Natural killer cell (primary cell): ENCODE results near the gene ZBTB44. TPM values are rescaled to one million over a fixed set of nuclear protein-coding genes. Genes with fewer than 3 reads are reported as not detected.

Experiments used
- ATAC-seq, 3 donors: fragments of 150-1000 bp in 2 of 3; fragments of 200-7000 bp in 1 of 3; cut with Tn5 transposase; 1 replicate in 1 of 3; 2 replicates in 2 of 3; pipeline ENCODE4 v1.10.0; 2021; ENCODE audit warnings: mild to moderate bottlenecking in 2 of 3, moderate library complexity in 2 of 3
- DNase-seq, 2 donors: peaks; one replicate each; pipeline versions ENCODE4 v3.0.0 to v3.0.0-alpha.2; 2013 to 2021; ENCODE audit warnings: mixed read lengths in 1 of 2
- H3K27ac ChIP-seq: one replicate; pipeline ENCODE4 v1.5.1; 2013; ENCODE audit warnings: mild to moderate bottlenecking, low read length
- H3K27me3 ChIP-seq: one replicate; pipeline ENCODE4 v1.6.1; 2013; ENCODE audit warnings: low read length; ENCODE audit not compliant: control insufficient read depth, insufficient read depth
- H3K36me3 ChIP-seq: one replicate; pipeline ENCODE4 v1.6.1; 2013; ENCODE audit warnings: low read length; ENCODE audit not compliant: control insufficient read depth, insufficient read depth
- H3K4me1 ChIP-seq: one replicate; pipeline ENCODE4 v1.6.1; 2013; ENCODE audit warnings: low read length; ENCODE audit not compliant: control insufficient read depth, insufficient read depth
- H3K4me3 ChIP-seq: one replicate; pipeline ENCODE4 v1.5.1; 2013; ENCODE audit warnings: low read length
- H3K9me3 ChIP-seq: one replicate; pipeline ENCODE4 v1.6.1; 2013; ENCODE audit warnings: low read length; ENCODE audit not compliant: control insufficient read depth, insufficient read depth
- H3K27ac Mint-ChIP-seq, 2 donors: one replicate each; pipeline ENCODE4 v1.8.0; 2022; ENCODE audit warnings: mild to moderate bottlenecking in 2 of 2, mixed read lengths in 2 of 2, moderate library complexity in 1 of 2
- H3K27me3 Mint-ChIP-seq, 2 donors: one replicate each; pipeline ENCODE4 v1.8.0; 2022; ENCODE audit warnings: low read depth in 2 of 2, mixed read lengths in 2 of 2
- H3K36me3 Mint-ChIP-seq: one replicate; pipeline ENCODE4 v1.8.0; 2022; ENCODE audit warnings: mixed read lengths
- H3K4me1 Mint-ChIP-seq, 2 donors: one replicate each; pipeline ENCODE4 v1.8.0; 2022; ENCODE audit warnings: mixed read lengths in 2 of 2
- H3K4me3 Mint-ChIP-seq: one replicate; pipeline ENCODE4 v1.8.0; 2022; ENCODE audit warnings: mild to moderate bottlenecking, moderate library complexity, mixed read lengths
- H3K9me3 Mint-ChIP-seq, 2 donors: one replicate each; pipeline ENCODE4 v1.8.0; 2022; ENCODE audit warnings: mixed read lengths in 2 of 2
- WGBS: methylation state at CpG from one replicate; pipeline ENCODE4 v1.1.7; 2013; ENCODE audit warnings: missing lambda C conversion rate; ENCODE audit not compliant: insufficient coverage; 5-methylcytosine and 5-hydroxymethylcytosine counted together
- intact Hi-C: fragments of 100-400 bp; cut with micrococcal nuclease; formaldehyde crosslinking; loops from one replicate; pipeline ENCODE4 v1.14.2; 2022
- total RNA-seq, 4 donors: library from RNA; stranded (reverse); fragments of 120-200 nt in 1 of 4; gene quantifications; one replicate each; pipeline versions ENCODE4 v1.2.3 to v1.2.4, GENCODE V29; 2013 to 2022
- TF ChIP-seq, protein P1 (sequence below): fragments of 200-600 bp; IDR thresholded peaks from one replicate; pipeline ENCODE4 v1.8.0; 2022; ENCODE audit warnings: antibody characterized with exemption

The ZBTB44 gene
- total RNA-seq, 3 donors from 2014 or later (not counting 1 experiment from before 2014, with no cell fraction given), result 103 to 131 (median 105) TPM

- H3K9me3 Mint-ChIP-seq, result no peaks in the 10 kb centered on the region
- no peaks in the 10 kb centered on the region for H3K4me1 ChIP-seq
- intact Hi-C loops, result no loop called here
- H3K36me3 Mint-ChIP-seq, result no peaks in the 10 kb centered on the region
- H3K4me3 ChIP-seq, result no peak overlapping the region
- H3K9me3 ChIP-seq, result no peaks in the 10 kb centered on the region
- no peaks in the 10 kb centered on the region for H3K27me3 ChIP-seq
- H3K27me3 Mint-ChIP-seq, result peaks cover 0 to 13% of the 10 kb centered on the region in 2 donors
- DNase-seq (no peak), ATAC-seq (no peak)
- no peak overlapping the region for H3K4me3 Mint-ChIP-seq
- 92% methylated on average over 14 of the region's 14 CpGs for WGBS
- H3K27ac ChIP-seq, result no peak overlapping the region
- H3K4me1 Mint-ChIP-seq, result no peaks in the 10 kb centered on the region
- no peak overlapping the region for H3K27ac Mint-ChIP-seq
- H3K36me3 ChIP-seq, result no peaks in the 10 kb centered on the region
- TF ChIP-seq, protein P1, sequence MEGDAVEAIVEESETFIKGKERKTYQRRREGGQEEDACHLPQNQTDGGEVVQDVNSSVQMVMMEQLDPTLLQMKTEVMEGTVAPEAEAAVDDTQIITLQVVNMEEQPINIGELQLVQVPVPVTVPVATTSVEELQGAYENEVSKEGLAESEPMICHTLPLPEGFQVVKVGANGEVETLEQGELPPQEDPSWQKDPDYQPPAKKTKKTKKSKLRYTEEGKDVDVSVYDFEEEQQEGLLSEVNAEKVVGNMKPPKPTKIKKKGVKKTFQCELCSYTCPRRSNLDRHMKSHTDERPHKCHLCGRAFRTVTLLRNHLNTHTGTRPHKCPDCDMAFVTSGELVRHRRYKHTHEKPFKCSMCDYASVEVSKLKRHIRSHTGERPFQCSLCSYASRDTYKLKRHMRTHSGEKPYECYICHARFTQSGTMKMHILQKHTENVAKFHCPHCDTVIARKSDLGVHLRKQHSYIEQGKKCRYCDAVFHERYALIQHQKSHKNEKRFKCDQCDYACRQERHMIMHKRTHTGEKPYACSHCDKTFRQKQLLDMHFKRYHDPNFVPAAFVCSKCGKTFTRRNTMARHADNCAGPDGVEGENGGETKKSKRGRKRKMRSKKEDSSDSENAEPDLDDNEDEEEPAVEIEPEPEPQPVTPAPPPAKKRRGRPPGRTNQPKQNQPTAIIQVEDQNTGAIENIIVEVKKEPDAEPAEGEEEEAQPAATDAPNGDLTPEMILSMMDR, result no peak
Observed at GRCh38 chr11:130188047-130188446, 126.7 kb downstream of the ZBTB44 start.

GRCh38 chr11:130187096-130187495 is 127.6 kb downstream of the ZBTB44 start:
- TF ChIP-seq, protein P1, result no peak
- no peak for ATAC-seq
- H3K27me3 Mint-ChIP-seq, result peaks cover 0 to 13% of the 10 kb centered on the region in 2 donors
- DNase-seq, result no peak
- H3K4me3 Mint-ChIP-seq, result no peak overlapping the region
- 89% methylated on average over 13 of the region's 13 CpGs for WGBS
- H3K27ac ChIP-seq, result no peak overlapping the region
- no peaks in the 10 kb centered on the region for H3K4me1 ChIP-seq
- no peaks in the 10 kb centered on the region for H3K9me3 Mint-ChIP-seq
- no peaks in the 10 kb centered on the region for H3K9me3 ChIP-seq
- no peaks in the 10 kb centered on the region for H3K36me3 ChIP-seq
- H3K4me3 ChIP-seq, result no peak overlapping the region
- no peaks in the 10 kb centered on the region for H3K27me3 ChIP-seq
- no peaks in the 10 kb centered on the region for H3K4me1 Mint-ChIP-seq
- intact Hi-C loops, result no loop called here
- H3K36me3 Mint-ChIP-seq, result no peaks in the 10 kb centered on the region
- H3K27ac Mint-ChIP-seq, result no peak overlapping the region

GRCh38 chr11:130183878-130184610 is 130.7 kb downstream of the ZBTB44 start:
- Histone ChIP-seq H3K36me3 (no peaks in the 10 kb centered on the region), H3K27me3 (no peaks in the 10 kb centered on the region), H3K4me3 (no peak overlapping the region), H3K27ac (no peak overlapping the region), H3K9me3 (no peaks in the 10 kb centered on the region), H3K4me1 (peaks cover 12% of the 10 kb centered on the region)
- no peak for DNase-seq
- no peak overlapping the region for H3K4me3 Mint-ChIP-seq
- WGBS, result 96% methylated on average over 11 of the region's 11 CpGs
- intact Hi-C loops, result no loop called here
- no peak for ATAC-seq
- TF ChIP-seq, protein P1, result no peak
- peaks cover 0 to 13% of the 10 kb centered on the region in 2 donors for H3K27me3 Mint-ChIP-seq
- H3K4me1 Mint-ChIP-seq, result no peaks in the 10 kb centered on the region
- H3K9me3 Mint-ChIP-seq, result no peaks in the 10 kb centered on the region
- H3K27ac Mint-ChIP-seq, result no peak overlapping the region
- H3K36me3 Mint-ChIP-seq, result no peaks in the 10 kb centered on the region
